ENCODE results near the gene PDLIM4.

DNA sequence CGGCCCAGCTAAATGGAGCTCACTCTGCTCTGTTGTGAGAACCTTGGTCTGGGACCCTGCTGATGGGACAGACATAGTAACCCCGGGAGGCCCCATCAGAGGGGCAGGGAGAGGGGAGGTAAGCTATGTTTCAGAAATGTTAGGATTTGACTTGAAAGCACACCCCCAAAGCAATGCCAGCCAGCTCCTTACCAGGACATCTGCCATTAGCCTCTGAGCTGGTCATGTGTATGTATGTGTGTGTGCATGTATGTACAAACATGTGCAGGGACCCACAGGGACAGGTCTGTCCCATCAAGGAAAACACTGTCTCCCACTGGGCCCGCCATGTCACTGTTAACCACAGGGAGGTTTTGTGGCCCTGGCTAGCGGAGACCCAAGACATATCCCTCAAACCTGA is 51.2 kb downstream of the PDLIM4 start:
- TF ChIP-seq POLR2A (IDR thresholded peaks at IDR 0.05) (no peak), POLR2AphosphoS5 (IDR thresholded peaks at IDR 0.05) (no peak), EP300 (IDR thresholded peaks at IDR 0.05; ENCODE audit: low read depth) (no peak)
- TF ChIP-seq, protein P1, sequence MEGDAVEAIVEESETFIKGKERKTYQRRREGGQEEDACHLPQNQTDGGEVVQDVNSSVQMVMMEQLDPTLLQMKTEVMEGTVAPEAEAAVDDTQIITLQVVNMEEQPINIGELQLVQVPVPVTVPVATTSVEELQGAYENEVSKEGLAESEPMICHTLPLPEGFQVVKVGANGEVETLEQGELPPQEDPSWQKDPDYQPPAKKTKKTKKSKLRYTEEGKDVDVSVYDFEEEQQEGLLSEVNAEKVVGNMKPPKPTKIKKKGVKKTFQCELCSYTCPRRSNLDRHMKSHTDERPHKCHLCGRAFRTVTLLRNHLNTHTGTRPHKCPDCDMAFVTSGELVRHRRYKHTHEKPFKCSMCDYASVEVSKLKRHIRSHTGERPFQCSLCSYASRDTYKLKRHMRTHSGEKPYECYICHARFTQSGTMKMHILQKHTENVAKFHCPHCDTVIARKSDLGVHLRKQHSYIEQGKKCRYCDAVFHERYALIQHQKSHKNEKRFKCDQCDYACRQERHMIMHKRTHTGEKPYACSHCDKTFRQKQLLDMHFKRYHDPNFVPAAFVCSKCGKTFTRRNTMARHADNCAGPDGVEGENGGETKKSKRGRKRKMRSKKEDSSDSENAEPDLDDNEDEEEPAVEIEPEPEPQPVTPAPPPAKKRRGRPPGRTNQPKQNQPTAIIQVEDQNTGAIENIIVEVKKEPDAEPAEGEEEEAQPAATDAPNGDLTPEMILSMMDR (IDR thresholded peaks at IDR 0.05) = no peak
